ENCODE data around the gene OR6T1. TPM values are rescaled to one million over a fixed set of nuclear protein-coding genes. Genes with fewer than 3 reads are reported as not detected.

Gene OR6T1
- total and polyA plus RNA-seq, 5 donors: not detected

GRCh38 chr11:123905826-123906225 is 37.8 kb downstream of the OR6T1 start:
- no peaks in the 10 kb centered on the region for H3K9me3 ChIP-seq (ENCODE audit: control insufficient read depth, low read length)
- intact Hi-C loops (cut with DNase I): no loop called here
- no peaks in the 10 kb centered on the region for H3K4me1 ChIP-seq (ENCODE audit: control insufficient read depth, insufficient read depth, low read length)
- H3K27me3 ChIP-seq (ENCODE audit: control insufficient read depth, insufficient read depth): no peaks in the 10 kb centered on the region
- DNase-seq (no peak), ATAC-seq (no peak)
- no peak overlapping the region for H3K4me3 ChIP-seq (ENCODE audit: low read length)
- WGBS: 40% methylated on average over 3 of the region's 3 CpGs
- no peak overlapping the region for H3K27ac ChIP-seq (ENCODE audit: low read length)

- DNase-seq (no peak), ATAC-seq (no peak)
- intact Hi-C loops (cut with DNase I): no loop called here
- WGBS: 50% methylated on average over 3 of the region's 3 CpGs
- Histone ChIP-seq H3K4me3 (ENCODE audit: low read length) (no peak overlapping the region), H3K27me3 (ENCODE audit: control insufficient read depth, insufficient read depth) (no peaks in the 10 kb centered on the region), H3K9me3 (ENCODE audit: control insufficient read depth, low read length) (no peaks in the 10 kb centered on the region), H3K27ac (ENCODE audit: low read length) (no peak overlapping the region), H3K4me1 (ENCODE audit: control insufficient read depth, insufficient read depth, low read length) (no peaks in the 10 kb centered on the region)
Measured at GRCh38 chr11:123904932-123905331, 38.7 kb downstream of the OR6T1 start.

DNA sequence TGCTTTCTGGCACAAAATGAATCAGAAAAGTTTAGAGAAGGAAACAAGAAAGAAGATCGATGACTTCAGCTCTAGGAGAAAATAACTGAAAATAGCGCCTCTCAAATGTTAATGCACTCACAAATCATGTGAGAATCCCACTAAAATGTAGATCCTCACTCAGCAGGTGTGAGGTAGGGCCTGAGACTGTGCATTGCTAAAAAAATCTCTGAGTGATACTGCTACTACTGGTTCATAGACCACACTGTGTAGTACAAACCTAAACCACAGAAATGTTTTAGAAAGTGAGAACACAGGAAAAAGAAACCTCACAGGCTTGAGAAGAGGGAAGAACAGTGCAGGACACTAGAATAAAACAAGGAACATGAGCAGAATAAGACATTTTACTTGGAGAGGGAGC is 39.7 kb downstream of the OR6T1 start:
- no peak overlapping the region for H3K27ac ChIP-seq (ENCODE audit: low read length)
- H3K27me3 ChIP-seq (ENCODE audit: control insufficient read depth, insufficient read depth): no peaks in the 10 kb centered on the region
- 78% methylated on average over 2 of the region's 2 CpGs for WGBS
- ATAC-seq (no peak), DNase-seq (no peak)
- no peak overlapping the region for H3K4me3 ChIP-seq (ENCODE audit: low read length)
- H3K4me1 ChIP-seq (ENCODE audit: control insufficient read depth, insufficient read depth, low read length): no peaks in the 10 kb centered on the region
- intact Hi-C loops (cut with DNase I): no loop called here
- no peaks in the 10 kb centered on the region for H3K9me3 ChIP-seq (ENCODE audit: control insufficient read depth, low read length)

GRCh38 chr11:123901867-123902266 is 41.8 kb downstream of the OR6T1 start, which contains the start of gene OR8D4:
TSS of gene OR8D4 (plus strand) at chr11:123902167. CDS start at chr11:123906432, 4,265 bp downstream.
- intact Hi-C loops (cut with DNase I): no loop called here
- 93% methylated on average over 1 of the region's 1 CpG for WGBS
- Histone ChIP-seq H3K27me3 (ENCODE audit: control insufficient read depth, insufficient read depth) (no peaks in the 10 kb centered on the region), H3K9me3 (ENCODE audit: control insufficient read depth, low read length) (no peaks in the 10 kb centered on the region), H3K4me1 (ENCODE audit: control insufficient read depth, insufficient read depth, low read length) (no peaks in the 10 kb centered on the region), H3K27ac (ENCODE audit: low read length) (no peak within 1 kb of the TSS), H3K4me3 (ENCODE audit: low read length) (no peak within 1 kb of the TSS)
- DNase-seq (no peak), ATAC-seq (no peak)

GRCh38 chr11:123899792-123900191 is 43.8 kb downstream of the OR6T1 start:
- intact Hi-C loops (cut with DNase I): no loop called here
- H3K9me3 ChIP-seq (ENCODE audit: control insufficient read depth, low read length): no peaks in the 10 kb centered on the region
- ATAC-seq: no peak
- no peak overlapping the region for H3K4me3 ChIP-seq (ENCODE audit: low read length)
- H3K27me3 ChIP-seq (ENCODE audit: control insufficient read depth, insufficient read depth): no peaks in the 10 kb centered on the region
- 65% methylated on average over 3 of the region's 3 CpGs for WGBS
- DNase-seq: no peak
- H3K27ac ChIP-seq (ENCODE audit: low read length): no peak overlapping the region
- H3K4me1 ChIP-seq (ENCODE audit: control insufficient read depth, insufficient read depth, low read length): no peaks in the 10 kb centered on the region

Other genes starting within 250 kb of the OR6T1 start
- 1 to 10 TPM; 4.1 to 7.1 (median 5.4) TPM for gene ZNF202, start 202.2 kb downstream of the OR6T1 start, total RNA-seq
- gene ZNF202, start 202.2 kb downstream of the OR6T1 start, polyA plus RNA-seq: 2.5 TPM
- not detected for gene OR6X1, start 189.3 kb downstream of the OR6T1 start, total RNA-seq
- gene OR6X1, start 189.3 kb downstream of the OR6T1 start, polyA plus RNA-seq: not detected
- not detected for gene OR6M1, start 137.5 kb downstream of the OR6T1 start, total RNA-seq
- gene OR6M1, start 137.5 kb downstream of the OR6T1 start, polyA plus RNA-seq: not detected
- gene TMEM225, start 58.2 kb downstream of the OR6T1 start, total RNA-seq: not detected
- gene TMEM225, start 58.2 kb downstream of the OR6T1 start, polyA plus RNA-seq: not detected
- under 1 TPM in 2 of 4 donors, not detected in 2; 0.09 to 0.20 TPM for gene OR8D4, start 41.7 kb downstream of the OR6T1 start, total RNA-seq
- gene OR8D4, start 41.7 kb downstream of the OR6T1 start, polyA plus RNA-seq: not detected
- under 1 TPM in 1 of 4 donors, not detected in 3; 0.20 TPM for gene OR4D5, start 4.2 kb downstream of the OR6T1 start, total RNA-seq
- gene OR4D5, start 4.2 kb downstream of the OR6T1 start, polyA plus RNA-seq: not detected
- gene OR10S1, start 33.9 kb upstream of the OR6T1 start, total RNA-seq: not detected
- gene OR10S1, start 33.9 kb upstream of the OR6T1 start, polyA plus RNA-seq: not detected
- not detected for gene OR10G6, start 51.3 kb upstream of the OR6T1 start, total RNA-seq
- gene OR10G6, start 51.3 kb upstream of the OR6T1 start, polyA plus RNA-seq: not detected
- not detected for gene OR10G4, start 69.2 kb upstream of the OR6T1 start, total RNA-seq
- not detected for gene OR10G4, start 69.2 kb upstream of the OR6T1 start, polyA plus RNA-seq
- not detected for gene OR10G9, start 79.2 kb upstream of the OR6T1 start, total RNA-seq
- gene OR10G9, start 79.2 kb upstream of the OR6T1 start, polyA plus RNA-seq: not detected
- not detected for gene OR10G8, start 83.0 kb upstream of the OR6T1 start, total RNA-seq
- not detected for gene OR10G8, start 83.0 kb upstream of the OR6T1 start, polyA plus RNA-seq
- gene OR10G7, start 97.5 kb upstream of the OR6T1 start, total RNA-seq: not detected
- gene OR10G7, start 97.5 kb upstream of the OR6T1 start, polyA plus RNA-seq: not detected
- gene VWA5A, start 171.6 kb upstream of the OR6T1 start, total RNA-seq: 1 to 10 TPM; 4.3 to 7.1 (median 6.2) TPM
- 3.1 TPM for gene VWA5A, start 171.6 kb upstream of the OR6T1 start, polyA plus RNA-seq
- gene OR10D3, start 239.5 kb upstream of the OR6T1 start, total RNA-seq: not detected
- gene OR10D3, start 239.5 kb upstream of the OR6T1 start, polyA plus RNA-seq: not detected